Measurements from ENCODE around the gene SYNGAP1.
"Not testable (repeated sequence)": the region's sequence is repeated elsewhere in the genome, so short reads cannot be mapped to it uniquely, and the experiment has no call there.

Gene SYNGAP1

GRCh38 chr6:33455051-33455450, 35.2 kb downstream of the SYNGAP1 start:
- H3K27ac ChIP-seq: no peak overlapping the region

GRCh38 chr6:33456156-33456555, 36.3 kb downstream of the SYNGAP1 start:
- no peak for DNase-seq (ENCODE audit: low read depth, low spot score)
- no peak overlapping the region for H3K27ac ChIP-seq

More at GRCh38 chr6:33455051-33455450, 35.2 kb downstream of the SYNGAP1 start:
- no peak for DNase-seq (ENCODE audit: low read depth, low spot score)

DNA sequence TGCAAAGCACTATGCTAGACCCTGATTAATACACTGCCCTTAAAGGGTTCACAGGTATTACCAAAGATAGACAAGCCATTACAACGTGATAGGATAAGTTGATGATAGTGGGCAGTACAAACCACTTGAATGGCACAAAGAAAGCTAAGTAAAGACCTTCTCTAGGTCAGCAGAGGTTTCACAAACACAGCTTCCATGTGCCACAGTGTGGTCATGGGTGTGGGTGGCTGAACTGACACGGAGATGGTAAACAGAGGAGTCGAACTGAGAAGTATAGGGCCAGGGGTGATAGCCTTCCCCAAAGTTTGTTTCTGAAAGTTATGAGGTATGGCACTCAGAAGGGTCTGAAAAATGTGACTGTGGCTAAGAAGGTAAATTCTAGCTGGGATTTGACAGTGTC, 38.8 kb downstream of the SYNGAP1 start:
- H3K27ac ChIP-seq: no peak overlapping the region
- DNase-seq (ENCODE audit: low read depth, low spot score): no peak

GRCh38 chr6:33459226-33459625, 39.4 kb downstream of the SYNGAP1 start:
- DNase-seq (ENCODE audit: low read depth, low spot score): no peak
- no peak overlapping the region for H3K27ac ChIP-seq

GRCh38 chr6:33466075-33466735, 46.3 kb downstream of the SYNGAP1 start:
- H3K27ac ChIP-seq: no peak overlapping the region
- DNase-seq (ENCODE audit: low read depth, low spot score): no peak

DNA sequence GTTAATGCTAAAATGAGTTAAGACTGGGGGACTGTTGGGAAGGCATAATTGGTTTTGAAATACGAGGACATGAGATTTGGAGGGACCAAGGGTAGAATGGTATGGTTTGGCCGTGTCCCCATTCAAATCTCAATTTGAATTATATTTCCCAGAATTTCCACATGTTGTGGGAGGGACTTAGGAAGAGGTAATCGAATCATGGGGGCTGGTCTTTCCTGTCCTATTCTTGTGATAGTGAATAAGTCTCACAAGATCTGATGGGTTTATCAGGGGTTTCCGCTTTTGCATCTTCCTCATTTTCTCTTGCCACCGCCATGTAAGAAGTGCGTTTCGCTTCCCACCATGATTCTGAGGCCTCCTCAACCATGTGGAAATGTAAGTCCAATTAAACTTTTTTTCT, 47.2 kb downstream of the SYNGAP1 start:
- no peak for DNase-seq (ENCODE audit: low read depth, low spot score)
- H3K27ac ChIP-seq: no peak overlapping the region

- H3K27ac ChIP-seq: no peak overlapping the region
- DNase-seq (ENCODE audit: low read depth, low spot score): no peak
Measured at GRCh38 chr6:33469661-33470060, 49.8 kb downstream of the SYNGAP1 start.

DNA sequence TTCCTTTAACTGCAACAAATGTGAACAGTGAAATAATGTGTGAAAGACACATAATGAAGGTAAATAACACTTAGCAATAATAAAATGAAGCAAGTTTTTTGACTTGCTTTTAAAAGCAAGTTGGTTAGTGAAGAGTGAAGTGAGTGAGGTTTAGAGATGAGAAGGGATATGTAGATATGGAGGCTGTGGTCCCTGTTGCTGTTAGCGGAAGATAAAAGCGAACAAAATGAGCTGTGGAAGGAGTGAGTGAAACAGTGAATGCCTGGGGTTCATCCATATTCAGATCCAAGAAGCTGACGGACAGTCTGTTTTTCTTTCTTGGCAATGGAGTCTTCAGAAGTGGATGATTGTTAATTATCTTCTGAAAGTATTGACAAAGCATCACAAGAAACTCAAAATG, 58.0 kb downstream of the SYNGAP1 start:
- no peak for DNase-seq (ENCODE audit: low read depth, low spot score)
- no peak overlapping the region for H3K27ac ChIP-seq

GRCh38 chr6:33481192-33481591, 61.3 kb downstream of the SYNGAP1 start:
- no peak overlapping the region for H3K27ac ChIP-seq
- DNase-seq (ENCODE audit: low read depth, low spot score): no peak

DNA sequence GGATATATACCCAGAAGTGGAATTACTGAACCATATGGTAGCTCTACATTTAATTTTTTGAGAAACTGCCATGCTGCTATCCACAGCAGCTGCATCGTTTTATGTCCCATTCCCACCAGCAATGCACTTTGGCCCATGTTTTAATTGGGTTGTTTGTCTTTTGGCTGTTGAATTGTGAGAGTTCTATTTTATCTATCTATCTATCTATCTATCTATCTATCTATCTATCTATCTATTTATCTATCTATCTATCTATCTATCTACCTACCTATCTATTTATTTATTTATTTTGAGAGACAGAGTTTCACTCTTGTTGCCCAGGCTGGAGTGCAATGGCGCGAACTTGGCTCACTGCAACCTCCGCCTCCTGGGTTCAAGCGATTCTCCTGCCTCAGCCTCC, 62.8 kb downstream of the SYNGAP1 start:
- not testable (repeated sequence) for DNase-seq (ENCODE audit: low read depth, low spot score); H3K27ac ChIP-seq

DNA sequence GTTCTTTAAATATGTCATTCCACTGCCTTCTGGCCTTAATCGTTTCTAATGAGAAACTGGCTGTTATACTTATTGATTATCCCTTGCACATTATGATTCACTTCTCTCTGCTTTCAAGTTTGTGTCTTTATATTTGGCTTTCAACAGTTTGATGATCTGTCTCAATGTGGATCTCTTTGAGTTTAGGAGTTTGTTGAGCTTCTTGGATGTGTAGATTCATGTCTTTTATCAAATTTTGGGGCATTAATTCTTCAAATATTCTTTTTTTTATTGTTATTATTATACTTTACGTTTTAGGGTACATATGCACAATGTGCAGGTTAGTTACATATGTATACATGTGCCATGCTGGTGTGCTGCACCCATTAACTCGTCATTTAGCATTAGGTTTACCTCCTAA, 63.8 kb downstream of the SYNGAP1 start:
- no peak for DNase-seq (ENCODE audit: low read depth, low spot score)
- H3K27ac ChIP-seq: no peak overlapping the region

DNA sequence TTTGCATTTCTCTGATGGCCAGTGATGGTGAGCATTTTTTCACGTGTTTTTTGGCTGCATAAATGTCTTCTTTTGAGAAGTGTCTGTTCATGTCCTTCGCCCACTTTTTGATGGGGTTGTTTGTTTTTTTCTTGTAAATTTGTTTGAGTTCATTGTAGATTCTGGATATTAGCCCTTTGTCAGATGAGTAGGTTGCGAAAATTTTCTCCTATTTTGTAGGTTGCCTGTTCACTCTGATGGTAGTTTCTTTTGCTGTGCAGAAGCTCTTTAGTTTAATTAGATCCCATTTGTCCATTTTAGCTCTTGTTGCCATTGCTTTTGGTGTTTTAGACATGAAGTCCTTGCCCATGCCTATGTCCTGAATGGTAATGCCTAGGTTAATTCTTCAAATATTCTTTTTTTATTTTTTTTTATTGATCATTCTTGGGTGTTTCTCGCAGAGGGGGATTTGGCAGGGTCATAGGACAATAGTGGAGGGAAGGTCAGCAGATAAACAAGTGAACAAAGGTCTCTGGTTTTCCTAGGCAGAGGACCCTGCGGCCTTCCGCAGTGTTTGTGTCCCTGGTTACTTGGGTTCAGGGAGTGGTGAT, 64.9 kb downstream of the SYNGAP1 start:
- DNase-seq (ENCODE audit: low read depth, low spot score); H3K27ac ChIP-seq: not testable (repeated sequence)

GRCh38 chr6:33485680-33486079, 65.8 kb downstream of the SYNGAP1 start:
- H3K27ac ChIP-seq; DNase-seq (ENCODE audit: low read depth, low spot score): not testable (repeated sequence)

GRCh38 chr6:33488339-33488738, 68.5 kb downstream of the SYNGAP1 start:
- no peak overlapping the region for H3K27ac ChIP-seq
- no peak for DNase-seq (ENCODE audit: low read depth, low spot score)

DNA sequence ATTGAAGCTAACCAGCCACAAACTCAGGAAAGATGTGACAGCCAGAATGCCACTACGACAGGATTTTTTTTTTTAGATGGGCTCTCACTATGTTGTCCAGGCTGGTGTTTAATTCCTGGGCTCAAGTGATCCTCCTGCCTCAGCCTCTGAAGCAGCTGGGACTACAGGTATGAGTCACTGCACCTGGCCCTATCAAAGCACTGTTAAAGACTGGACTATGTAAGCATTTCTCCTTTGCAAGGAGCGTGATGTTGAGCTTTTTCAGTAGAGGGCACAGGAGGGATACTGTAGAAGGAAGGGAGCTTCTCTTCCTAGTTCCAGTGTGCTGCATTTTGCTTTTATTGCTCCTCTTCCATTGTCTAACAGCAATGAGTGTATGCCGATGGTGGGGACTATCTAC, 70.3 kb downstream of the SYNGAP1 start:
- no peak overlapping the region for H3K27ac ChIP-seq
- DNase-seq (ENCODE audit: low read depth, low spot score): no peak

DNA sequence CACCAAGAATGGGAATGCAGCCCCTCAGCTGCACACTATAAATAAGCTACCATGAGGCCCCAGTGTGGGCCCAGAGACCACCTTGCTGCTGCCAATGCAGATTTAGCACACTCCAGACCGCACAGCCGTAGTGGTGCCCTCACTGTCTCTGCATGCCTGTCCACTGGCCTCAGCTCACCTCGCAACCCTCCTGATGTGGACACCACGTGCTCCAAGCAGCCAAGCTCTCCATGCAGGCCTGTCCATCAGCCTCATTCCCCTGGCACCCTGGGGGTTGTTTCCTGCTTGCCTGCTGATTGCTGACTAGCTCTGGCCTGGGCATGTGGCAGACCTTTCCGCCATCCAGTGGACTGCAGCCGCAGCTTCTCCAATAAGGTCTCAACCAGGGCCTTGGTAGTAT, 70.8 kb downstream of the SYNGAP1 start:
- no peak for DNase-seq (ENCODE audit: low read depth, low spot score)
- H3K27ac ChIP-seq: no peak overlapping the region

GRCh38 chr6:33492093-33492492, 72.2 kb downstream of the SYNGAP1 start:
- no peak overlapping the region for H3K27ac ChIP-seq
- DNase-seq (ENCODE audit: low read depth, low spot score): no peak

- no peak for DNase-seq (ENCODE audit: low read depth, low spot score)
- H3K27ac ChIP-seq: no peak overlapping the region
Measured at GRCh38 chr6:33497157-33497556, 77.3 kb downstream of the SYNGAP1 start.

- no peak for DNase-seq (ENCODE audit: low read depth, low spot score)
- no peak overlapping the region for H3K27ac ChIP-seq
Measured at GRCh38 chr6:33502486-33502885, 82.6 kb downstream of the SYNGAP1 start.

- no peak overlapping the region for H3K27ac ChIP-seq
Measured at GRCh38 chr6:33504486-33504885, 84.6 kb downstream of the SYNGAP1 start.

More at GRCh38 chr6:33504486-33504885, 84.6 kb downstream of the SYNGAP1 start:
- DNase-seq (ENCODE audit: low read depth, low spot score): no peak

Data from epithelial cell of prostate (primary cell).